SH-SY5Y (cell line): ENCODE results near the gene TSC22D1.

ENCODE experiments used
- GATA2 ChIP-seq: IDR thresholded peaks from 2 replicates; pipeline ENCODE4 v1.6.1; 2011; ENCODE audit warnings: mild to moderate bottlenecking, low read depth, low read length
- GATA3 ChIP-seq: IDR thresholded peaks from 2 replicates; pipeline ENCODE4 v1.6.1; 2011; ENCODE audit warnings: low read depth, mild to moderate bottlenecking, low read length, moderate library complexity

GRCh38 chr13:44577236-44578066, 1.3 kb upstream of the TSC22D1 start:
- no peak for TF ChIP-seq GATA3
- TF ChIP-seq GATA2: no peak
